GM21825 (cell line): ENCODE data around the gene PTGS1.
A peak's percentile ranks its signal among the peaks of the same experiment; 100 is the strongest.
"Not testable (repeated sequence)": the region's sequence is repeated elsewhere in the genome, so short reads cannot be mapped to it uniquely, and the experiment has no call there.

Experiments used
- ATAC-seq: cut with Tn5 transposase; IDR thresholded peaks from one replicate; pipeline ENCODE4 v1.9.1; 2021; ENCODE audit warnings: mild to moderate bottlenecking, moderate library complexity; ENCODE audit not compliant: unreplicated experiment

PTGS1 gene

DNA sequence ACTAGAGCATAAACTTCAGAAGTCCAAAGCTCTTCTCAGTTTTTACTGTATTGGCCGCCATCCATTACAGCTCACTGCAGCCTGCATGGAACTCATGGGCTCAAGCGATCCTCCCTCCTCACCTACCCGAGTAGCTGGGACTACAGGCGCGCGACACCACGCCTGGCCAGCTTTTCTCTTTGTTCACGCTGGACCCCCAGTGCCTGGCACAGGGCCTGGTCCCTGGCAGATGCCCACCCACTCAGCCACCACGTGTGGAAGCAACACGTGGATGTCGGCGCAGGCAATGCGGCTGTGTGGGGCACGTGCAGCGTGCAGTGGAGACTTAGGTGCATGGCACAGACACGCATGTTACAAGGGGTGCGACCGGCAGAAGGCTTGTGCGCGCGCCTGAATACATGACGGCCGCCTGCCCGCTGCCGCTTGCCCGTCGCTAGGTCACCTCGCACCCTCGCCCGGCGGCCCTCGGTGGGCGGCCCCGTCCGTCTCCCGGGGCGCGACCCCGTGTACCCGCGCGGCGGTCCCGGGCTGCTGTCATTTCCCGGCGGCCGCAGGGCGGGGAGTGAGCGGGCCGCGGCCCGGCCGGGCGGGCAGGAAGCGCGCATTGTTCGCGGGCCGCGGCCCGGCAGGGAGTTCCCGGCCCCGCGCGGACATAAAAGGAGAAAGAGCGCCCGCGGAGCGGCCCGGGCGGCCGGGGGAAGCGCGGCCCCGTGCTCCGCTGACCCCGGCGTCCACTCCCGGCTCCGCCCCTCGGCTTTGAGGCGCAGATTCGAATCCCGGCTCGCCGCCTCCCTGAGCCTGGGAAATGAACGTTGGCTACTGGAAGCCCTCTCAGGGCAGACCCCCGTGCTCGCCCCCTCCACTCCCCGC, 24.1 kb upstream of the PTGS1 start:
- ATAC-seq, result no peak

GRCh38 chr9:122347348-122348287, 23.2 kb upstream of the PTGS1 start:
- no peak for ATAC-seq

- no peak for ATAC-seq
Observed at GRCh38 chr9:122348288-122348777, 22.5 kb upstream of the PTGS1 start.

DNA sequence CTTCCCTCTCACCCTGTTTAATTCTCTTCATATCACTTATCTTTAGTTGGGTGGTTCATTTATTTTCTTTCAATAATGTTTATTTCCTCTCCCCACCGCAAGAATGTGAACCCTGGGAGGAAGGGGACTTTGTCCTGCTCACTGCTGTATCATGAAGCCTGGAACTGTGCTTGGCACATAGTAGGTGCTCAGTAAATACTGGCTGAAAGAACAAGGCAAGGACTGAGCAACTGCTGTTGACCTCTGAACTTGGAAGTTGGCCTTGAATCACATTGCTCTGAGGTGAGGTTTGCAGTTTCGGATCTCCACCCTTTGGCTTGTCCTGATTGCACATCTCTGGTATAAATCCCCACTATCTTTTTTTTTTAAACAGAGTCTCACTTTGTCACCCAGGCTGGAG, 22.0 kb upstream of the PTGS1 start:
- no peak for ATAC-seq

- ATAC-seq, result no peak
Observed at GRCh38 chr9:122349201-122349600, 21.6 kb upstream of the PTGS1 start.

DNA sequence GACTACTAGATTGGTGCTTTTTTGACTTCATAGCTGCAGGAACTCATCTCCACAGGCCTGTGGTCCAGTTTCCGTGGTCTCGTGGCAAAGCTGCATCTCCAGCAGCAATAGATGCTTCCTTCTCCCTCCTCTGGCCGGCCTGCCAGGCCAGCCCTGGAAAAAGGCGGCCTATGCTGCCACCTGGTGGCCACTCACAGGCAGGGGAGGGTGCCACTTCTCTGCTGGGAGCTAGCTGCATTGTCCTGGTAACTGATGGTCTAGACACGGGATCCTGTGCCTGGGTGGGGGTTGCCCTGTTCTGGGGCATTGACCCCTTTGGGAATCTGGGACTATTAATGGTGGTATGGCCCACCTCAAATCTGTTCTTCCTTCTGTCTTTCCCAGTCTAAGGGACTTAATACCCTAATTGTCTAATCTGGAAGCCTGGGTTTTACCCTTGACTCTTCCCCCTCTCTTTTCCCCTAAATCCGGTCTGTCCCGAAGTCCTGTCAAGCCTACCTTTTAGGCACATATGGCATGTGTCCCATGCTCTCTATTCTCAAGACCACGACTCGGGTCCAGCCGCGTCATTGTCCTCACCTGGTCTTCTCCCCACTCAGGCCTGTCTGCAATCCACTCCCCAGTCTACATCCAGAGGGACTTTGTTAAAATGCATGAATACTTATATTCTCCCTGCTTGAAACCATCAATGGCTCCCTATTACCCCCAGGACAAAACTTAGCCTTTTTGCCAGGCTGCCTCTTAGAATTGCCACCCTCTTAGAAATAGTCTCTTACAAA, 20.1 kb upstream of the PTGS1 start:
- ATAC-seq, result peak; percentile 82

- ATAC-seq, result no peak
Observed at GRCh38 chr9:122354536-122355199, 16.2 kb upstream of the PTGS1 start.

GRCh38 chr9:122355336-122355875, 15.4 kb upstream of the PTGS1 start:
- ATAC-seq, result no peak

DNA sequence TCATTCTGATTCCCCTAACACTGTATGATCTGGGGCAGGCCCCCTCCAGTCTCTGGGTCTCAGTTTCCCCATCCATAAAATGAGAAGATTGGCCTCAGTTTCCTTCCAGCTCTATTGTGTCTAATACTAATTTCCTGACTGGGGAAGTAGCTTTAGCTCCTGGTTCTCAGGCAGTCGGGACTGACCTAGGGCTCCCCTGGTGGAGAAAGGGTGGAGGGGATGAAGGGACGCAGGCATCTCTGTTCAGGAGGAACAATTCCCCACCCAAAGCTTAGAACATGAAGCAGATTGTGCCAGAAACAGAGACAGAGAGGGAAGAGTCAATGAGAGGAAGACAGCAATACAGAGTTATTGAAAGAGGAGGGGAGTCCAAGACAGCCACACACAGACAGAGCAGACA, 14.2 kb upstream of the PTGS1 start:
- no peak for ATAC-seq

GRCh38 chr9:122360891-122361290, 9.9 kb upstream of the PTGS1 start:
- ATAC-seq, result no peak

GRCh38 chr9:122363131-122363530, 7.7 kb upstream of the PTGS1 start:
- ATAC-seq, result not testable (repeated sequence)

DNA sequence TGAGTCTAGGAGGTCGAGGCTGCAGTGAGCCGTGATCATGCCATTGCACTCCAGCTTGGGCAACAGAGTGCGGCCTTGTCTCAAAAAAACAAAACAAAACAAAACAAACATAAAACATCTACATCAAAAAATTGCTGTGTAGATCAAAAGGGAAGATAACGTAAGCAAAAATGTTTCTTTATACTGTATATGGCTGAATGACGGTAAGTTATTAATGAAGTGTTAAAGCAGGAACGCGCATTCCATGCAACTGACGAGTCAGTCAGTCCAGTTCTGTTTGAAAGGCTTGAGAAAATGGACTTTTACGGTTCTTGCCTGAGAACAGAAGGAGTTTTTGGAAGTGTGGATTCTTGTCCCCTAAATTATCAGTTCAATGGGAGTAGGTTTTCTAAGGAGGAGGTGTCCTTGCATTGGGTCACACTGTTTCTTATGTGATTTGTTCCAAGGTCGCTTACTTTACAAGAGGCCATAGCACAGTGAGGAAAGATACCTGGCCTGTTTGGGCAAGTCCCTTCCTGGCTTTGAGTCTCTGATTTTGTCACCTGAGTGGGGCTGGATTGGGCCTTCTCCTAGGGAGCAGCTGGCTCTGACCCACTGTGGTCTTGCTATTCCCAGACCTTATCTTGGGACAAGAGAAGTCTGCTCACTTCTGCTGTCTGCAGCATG, 6.6 kb upstream of the PTGS1 start:
- ATAC-seq, result no peak

GRCh38 chr9:122364783-122365150, 6.1 kb upstream of the PTGS1 start:
- ATAC-seq, result no peak

- no peak for ATAC-seq
Observed at GRCh38 chr9:122366074-122366660, 4.7 kb upstream of the PTGS1 start.

DNA sequence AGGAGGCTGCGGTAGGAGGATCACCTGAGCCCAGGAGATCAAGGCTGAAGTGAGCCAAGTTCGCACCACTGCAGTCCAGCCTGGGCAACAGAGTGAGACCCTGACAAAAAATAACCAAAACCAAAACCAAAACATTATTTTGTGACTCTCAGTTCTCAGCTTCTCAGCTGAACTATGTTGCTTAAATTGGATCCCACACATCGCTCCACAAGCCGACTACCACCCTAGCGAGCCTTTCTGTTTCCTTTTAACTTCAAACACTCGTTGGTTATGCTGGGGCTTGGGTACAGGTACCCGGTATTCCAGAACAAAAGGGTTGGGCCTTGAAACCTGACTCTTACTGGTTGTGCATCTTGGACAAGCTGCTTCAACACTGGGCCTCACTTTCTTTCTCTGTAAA, 3.8 kb upstream of the PTGS1 start:
- no peak for ATAC-seq

DNA sequence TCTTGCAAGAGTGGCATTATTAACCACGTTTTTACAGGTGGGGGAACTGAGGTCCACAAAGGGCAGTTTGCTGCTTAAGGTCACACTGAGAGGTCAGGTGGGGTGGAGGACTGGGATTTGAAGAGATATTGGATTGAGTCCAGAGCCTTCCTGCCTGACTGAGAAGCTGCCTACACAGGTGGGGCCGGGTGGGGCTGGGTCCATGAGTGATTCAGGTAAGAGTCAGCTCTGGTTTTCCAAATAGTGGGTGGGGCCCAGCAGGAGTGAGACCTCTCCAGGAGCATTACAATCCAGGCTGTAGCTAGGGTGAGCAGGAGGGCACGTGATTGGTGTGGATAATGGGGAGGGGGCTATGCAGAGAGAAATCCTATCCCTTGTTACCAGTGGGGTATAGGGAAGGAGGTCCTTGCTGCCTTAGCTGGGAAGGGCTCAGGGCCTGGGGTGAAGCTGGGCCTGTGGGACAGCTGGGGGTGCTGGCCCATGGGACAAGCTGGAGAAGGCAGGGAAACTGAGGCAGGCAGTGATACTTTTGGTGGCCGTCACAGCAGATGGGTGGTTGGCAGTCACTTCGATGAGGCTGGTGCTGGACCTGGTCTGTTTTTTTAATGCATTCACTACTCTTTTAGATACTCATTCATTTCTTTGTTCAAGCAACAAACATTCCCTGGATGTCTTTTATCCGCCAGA, 2.9 kb upstream of the PTGS1 start:
- ATAC-seq, result no peak

DNA sequence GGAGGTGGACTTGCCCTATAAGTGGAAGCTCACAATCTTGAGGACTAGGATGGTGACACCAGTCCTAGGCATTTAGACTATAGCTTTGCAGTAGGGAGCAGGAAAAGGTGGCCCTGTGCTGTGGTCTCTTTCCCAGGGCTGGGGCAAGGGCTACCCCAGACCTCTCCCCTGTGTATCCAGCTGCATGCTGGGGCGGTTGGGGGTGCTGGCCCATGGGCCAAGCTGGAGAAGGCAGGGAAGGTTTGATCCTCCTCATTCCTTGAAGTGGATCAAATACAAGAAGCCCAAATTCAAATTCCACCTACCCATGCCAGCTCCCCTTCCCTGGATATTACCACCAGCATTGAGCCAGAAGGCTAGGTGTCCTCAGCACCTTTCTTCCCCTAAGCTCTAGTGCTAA, 2.2 kb upstream of the PTGS1 start:
- ATAC-seq, result no peak

DNA sequence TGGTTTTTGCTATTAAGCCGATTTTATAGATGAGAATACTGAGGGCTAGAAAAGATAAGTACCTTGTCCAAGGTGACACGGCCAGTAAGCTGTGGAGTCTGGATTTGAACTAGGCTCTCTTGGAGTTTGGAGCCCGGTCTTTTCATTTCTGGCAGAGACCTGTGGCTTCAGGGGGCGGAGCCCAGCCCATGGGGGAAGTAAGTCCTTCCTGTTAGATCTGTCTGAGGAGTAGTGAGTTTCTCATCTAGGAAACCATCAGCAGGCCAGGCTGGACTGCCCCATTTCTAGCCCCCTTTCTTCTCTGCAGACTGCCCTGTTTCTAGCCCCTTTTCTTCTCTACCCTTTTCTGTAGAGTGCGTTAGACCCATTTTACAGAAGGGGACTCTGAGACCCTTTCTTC, 521 bp upstream of the PTGS1 start:
- ATAC-seq, result peak; percentile 29

- ATAC-seq, result no peak
Observed at GRCh38 chr9:122371846-122372245, 1.0 kb downstream of the PTGS1 start.
